ENCODE results near the gene NINJ1.

DNA sequence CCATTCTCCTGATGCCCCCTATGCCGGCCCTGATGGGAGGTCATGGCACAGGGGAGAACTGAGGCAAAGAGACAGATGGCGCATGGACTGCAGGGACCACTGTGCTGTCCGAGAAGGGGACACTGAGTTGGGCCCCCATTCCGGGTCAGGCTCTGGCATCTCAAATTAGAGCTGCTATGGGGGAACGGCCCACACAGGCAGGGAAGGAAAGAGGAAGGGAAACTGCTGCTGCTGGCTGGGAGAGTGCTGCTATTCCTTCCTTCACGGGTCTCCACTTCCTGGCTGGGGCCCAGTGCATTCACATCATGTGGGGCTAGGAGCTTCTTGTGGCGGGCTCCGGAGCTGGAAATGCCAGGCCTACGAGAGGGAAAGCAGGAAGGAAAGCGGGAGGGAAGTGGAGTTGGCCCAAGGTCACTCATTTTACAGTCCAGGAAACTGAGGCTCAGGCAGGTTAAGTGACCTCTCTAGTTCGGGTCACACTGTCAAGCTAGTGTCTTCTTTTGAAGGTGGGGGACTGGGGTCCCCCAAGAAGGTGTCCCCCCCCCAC, 39.3 kb downstream of the NINJ1 start:
- TF ChIP-seq, protein P1, sequence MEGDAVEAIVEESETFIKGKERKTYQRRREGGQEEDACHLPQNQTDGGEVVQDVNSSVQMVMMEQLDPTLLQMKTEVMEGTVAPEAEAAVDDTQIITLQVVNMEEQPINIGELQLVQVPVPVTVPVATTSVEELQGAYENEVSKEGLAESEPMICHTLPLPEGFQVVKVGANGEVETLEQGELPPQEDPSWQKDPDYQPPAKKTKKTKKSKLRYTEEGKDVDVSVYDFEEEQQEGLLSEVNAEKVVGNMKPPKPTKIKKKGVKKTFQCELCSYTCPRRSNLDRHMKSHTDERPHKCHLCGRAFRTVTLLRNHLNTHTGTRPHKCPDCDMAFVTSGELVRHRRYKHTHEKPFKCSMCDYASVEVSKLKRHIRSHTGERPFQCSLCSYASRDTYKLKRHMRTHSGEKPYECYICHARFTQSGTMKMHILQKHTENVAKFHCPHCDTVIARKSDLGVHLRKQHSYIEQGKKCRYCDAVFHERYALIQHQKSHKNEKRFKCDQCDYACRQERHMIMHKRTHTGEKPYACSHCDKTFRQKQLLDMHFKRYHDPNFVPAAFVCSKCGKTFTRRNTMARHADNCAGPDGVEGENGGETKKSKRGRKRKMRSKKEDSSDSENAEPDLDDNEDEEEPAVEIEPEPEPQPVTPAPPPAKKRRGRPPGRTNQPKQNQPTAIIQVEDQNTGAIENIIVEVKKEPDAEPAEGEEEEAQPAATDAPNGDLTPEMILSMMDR (IDR thresholded peaks at IDR 0.05) = no peak
- TF ChIP-seq POLR2A (IDR thresholded peaks at IDR 0.05) = no peak

Data from Peyer's patch (tissue), 4 donors.